A549 (cell line): Measurements from ENCODE around the gene SLC2A14.
"Not testable (repeated sequence)": the region's sequence is repeated elsewhere in the genome, so short reads cannot be mapped to it uniquely, and the experiment has no call there.

Source experiments
- BHLHE40 ChIP-seq: IDR thresholded peaks from 2 replicates; pipeline ENCODE4 v1.6.1; 2012; ENCODE audit warnings: low read depth, low read length, inconsistent platforms
- CEBPB ChIP-seq, 2 experiments: fragments of >200 bp in 1 of 2; sonication (Bioruptor Twin) in 1 of 2; formaldehyde crosslinking in 1 of 2; IDR thresholded peaks; 2 replicates each; pipeline ENCODE4 v1.6.1; 2012 to 2016
- CTCF ChIP-seq: fragments of >200 bp; sonication (Bioruptor Twin); formaldehyde crosslinking; IDR thresholded peaks from 3 replicates; pipeline ENCODE4 v1.5.1; 2016
- NFE2L2 ChIP-seq: fragments of 150-350 bp; conservative IDR thresholded peaks from 2 replicates; pipeline ENCODE4 v1.6.1; 2014; ENCODE audit warnings: low read length
- NR3C1 ChIP-seq: fragments of >200 bp; sonication (Bioruptor Twin); formaldehyde crosslinking; IDR thresholded peaks from 3 replicates; pipeline ENCODE4 v1.6.1; 2017
- POLR2A ChIP-seq: IDR thresholded peaks from 2 replicates; pipeline ENCODE4 v1.6.1; 2012; ENCODE audit warnings: mild to moderate bottlenecking, low read length
- RCOR1 ChIP-seq: fragments of 150-350 bp; IDR thresholded peaks from 2 replicates; pipeline ENCODE4 v1.6.1; 2014; ENCODE audit warnings: antibody characterized with exemption, low read length, low read depth
- REST ChIP-seq: fragments of 200-600 bp; sonication (generic); IDR thresholded peaks from 2 replicates; pipeline ENCODE4 v1.6.1; 2016; ENCODE audit warnings: antibody characterized with exemption, mild to moderate bottlenecking, moderate library complexity

- not testable (repeated sequence) for TF ChIP-seq CEBPB (IDR thresholded peaks at IDR 0.05); BHLHE40; POLR2A; CTCF; REST; RCOR1; NR3C1; NFE2L2
Measured at GRCh38 chr12:7788884-7789528, 83.7 kb downstream of the SLC2A14 start, which contains the start of gene NANOG.
